ENCODE measurements around the gene NDUFA6.

The NDUFA6 gene

DNA sequence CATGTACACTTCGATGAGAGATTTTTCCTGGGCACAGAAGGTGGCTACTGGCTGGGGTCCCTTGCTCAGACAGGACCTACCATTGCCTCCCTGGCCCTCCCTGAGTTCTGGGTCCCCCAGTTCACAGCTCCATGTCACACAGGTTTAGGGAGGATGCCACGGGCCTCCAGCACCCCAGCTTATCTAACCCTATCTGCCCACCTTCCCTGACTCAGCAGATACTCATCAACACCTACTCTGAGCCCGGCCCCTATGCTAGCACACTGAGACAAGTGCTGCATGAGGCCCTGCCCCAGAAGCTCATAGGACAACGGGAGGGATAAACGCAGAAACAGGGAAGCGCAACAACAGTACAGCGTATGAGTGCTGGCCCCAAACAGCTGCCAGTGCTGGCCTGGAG is 29.5 kb downstream of the NDUFA6 start:
- TF ChIP-seq ZFX (IDR thresholded peaks at IDR 0.05; ENCODE audit: borderline replicate concordance) = no peak
- no peak for TF ChIP-seq CTCF (IDR thresholded peaks at IDR 0.05)
- no peak overlapping the region for H3K27ac ChIP-seq

DNA sequence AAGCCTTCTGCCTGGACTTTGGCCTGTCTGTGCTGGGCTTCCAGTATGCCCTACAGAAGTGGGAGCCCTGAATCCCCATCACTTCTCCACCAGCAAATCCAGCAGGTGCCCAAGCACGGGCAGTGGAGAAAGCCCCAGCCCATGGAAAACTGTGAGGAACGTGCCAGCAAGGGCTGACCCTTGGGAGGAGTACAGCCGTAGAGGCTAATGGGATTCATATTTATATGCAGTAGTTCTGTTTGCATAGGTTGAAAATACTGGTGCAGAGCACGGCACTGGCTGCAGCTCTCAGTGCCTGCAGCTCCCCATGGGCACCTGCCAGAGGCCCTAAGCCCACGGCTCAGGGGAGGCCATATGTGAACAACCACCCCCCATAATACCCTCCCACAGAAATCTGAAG is 30.1 kb downstream of the NDUFA6 start:
- no peak for TF ChIP-seq CTCF (IDR thresholded peaks at IDR 0.05)
- no peak for TF ChIP-seq ZFX (IDR thresholded peaks at IDR 0.05; ENCODE audit: borderline replicate concordance)
- no peak overlapping the region for H3K27ac ChIP-seq

DNA sequence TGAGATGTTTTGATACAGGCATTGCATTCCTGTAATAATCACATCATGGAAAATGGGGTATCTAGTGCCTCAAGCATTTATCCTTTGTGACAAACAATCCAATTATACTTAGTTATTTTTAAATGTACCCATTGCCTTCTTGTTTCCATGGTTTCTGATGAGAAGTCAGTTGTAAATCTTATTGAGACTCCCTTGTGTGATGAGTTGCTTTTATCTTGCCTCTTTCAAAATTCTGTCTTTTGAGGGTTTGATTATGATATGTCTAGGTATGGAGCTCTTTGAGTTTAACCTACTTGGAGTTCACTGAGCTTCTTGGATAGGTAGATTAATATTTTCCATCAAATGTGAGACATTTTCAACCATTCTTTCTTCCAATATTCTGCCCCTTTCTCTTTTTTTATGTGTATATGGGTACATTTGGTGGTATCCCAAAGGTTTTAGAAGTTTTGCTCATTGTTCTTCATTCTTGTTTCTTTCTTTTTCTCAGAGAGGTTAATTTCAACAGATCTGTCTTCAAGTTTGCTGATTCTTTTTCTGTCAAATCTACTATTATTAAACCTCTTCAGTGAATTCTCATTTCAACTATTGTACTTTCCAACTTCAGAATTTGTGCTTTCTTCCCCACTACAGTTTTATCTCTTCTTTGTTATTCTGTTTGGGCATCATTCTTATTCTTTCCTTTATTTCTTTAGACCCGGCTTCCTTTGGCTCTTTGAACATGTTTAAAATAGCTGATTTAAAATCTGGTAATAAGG is 33.6 kb downstream of the NDUFA6 start:
- TF ChIP-seq CTCF (IDR thresholded peaks at IDR 0.05) = no peak
- no peak for TF ChIP-seq ZFX (IDR thresholded peaks at IDR 0.05; ENCODE audit: borderline replicate concordance)
- no peak overlapping the region for H3K27ac ChIP-seq

GRCh38 chr22:42052765-42053164 is 37.8 kb downstream of the NDUFA6 start:
- TF ChIP-seq CTCF (IDR thresholded peaks at IDR 0.05) (no peak), ZFX (IDR thresholded peaks at IDR 0.05; ENCODE audit: borderline replicate concordance) (no peak)
- no peak overlapping the region for H3K27ac ChIP-seq

DNA sequence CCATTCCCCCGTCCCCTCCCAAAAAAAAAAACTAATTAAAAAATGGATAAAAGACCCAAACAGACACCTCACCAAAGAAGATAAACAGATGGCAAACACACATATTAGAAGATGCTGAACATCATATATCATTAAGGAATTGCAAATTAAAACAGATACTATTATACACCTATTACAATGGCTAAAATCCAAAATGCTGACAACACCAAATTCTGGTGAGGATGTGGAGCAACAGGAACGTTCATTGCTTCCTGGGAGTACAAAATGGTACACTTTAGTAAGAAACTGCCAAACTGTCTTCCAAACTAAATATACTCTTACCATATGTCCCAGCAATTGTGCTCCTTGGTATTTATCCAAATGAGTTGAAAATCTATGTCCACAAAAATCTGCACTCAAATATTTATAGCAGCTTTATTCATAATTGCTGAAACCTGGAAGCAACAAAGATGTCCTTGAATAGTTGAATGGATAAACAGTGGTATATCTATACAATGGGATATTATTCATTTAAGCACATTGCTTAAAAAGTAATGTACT is 39.9 kb downstream of the NDUFA6 start:
- no peak for TF ChIP-seq ZFX (IDR thresholded peaks at IDR 0.05; ENCODE audit: borderline replicate concordance)
- no peak for TF ChIP-seq CTCF (IDR thresholded peaks at IDR 0.05)

DNA sequence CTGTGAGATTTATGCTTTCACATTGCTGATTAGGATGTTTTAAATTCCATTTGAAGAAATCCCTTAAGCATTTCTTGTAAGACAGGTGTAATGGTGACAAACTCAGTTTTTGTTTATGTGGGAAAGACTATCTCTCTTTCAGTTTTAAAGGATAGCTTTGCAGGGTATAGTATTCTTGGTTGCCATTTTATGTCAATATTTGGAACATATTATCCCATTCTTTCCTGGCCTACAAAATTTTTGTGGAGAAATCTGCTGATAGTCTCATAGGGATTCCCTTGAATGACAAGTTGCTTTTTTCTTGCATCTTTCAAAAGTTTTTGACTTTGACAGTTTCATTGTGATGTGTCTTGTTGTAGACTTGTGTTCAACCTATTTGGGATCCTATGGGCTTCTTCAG is 48.8 kb downstream of the NDUFA6 start:
- TF ChIP-seq ZFX (IDR thresholded peaks at IDR 0.05; ENCODE audit: borderline replicate concordance) (no peak), CTCF (IDR thresholded peaks at IDR 0.05) (no peak)

More for the DNA sequence above, 39.9 kb downstream of the NDUFA6 start:
- no peak overlapping the region for H3K27ac ChIP-seq

DNA sequence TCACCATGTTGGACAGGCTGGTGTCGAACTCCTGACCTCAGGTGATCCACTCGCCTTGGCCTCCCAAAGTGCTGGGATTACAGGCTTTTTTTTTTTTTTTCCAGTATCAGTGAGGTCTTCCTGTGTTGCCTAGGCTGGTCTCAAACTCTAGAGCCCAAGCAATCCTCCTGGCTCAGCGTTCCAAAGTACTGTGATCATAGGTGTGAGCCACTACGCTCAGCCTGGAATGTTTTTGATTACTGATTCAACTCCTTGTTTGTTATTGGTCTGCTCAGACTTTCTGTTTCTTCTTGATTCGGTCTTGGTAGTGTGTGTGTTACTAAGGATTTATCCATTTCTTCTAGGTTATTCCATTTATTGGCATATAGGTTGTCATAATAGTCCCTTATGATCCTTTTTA is 51.3 kb downstream of the NDUFA6 start:
- no peak for TF ChIP-seq CTCF (IDR thresholded peaks at IDR 0.05)
- no peak for TF ChIP-seq ZFX (IDR thresholded peaks at IDR 0.05; ENCODE audit: borderline replicate concordance)

More for the DNA sequence above, 48.8 kb downstream of the NDUFA6 start:
- no peak overlapping the region for H3K27ac ChIP-seq

More for the DNA sequence above, 51.3 kb downstream of the NDUFA6 start:
- H3K27ac ChIP-seq = no peak overlapping the region

Measured in 22Rv1 (cell line).